Activated CD4-positive, alpha-beta T cell treated with anti-CD3 and anti-CD28 coated beads for 4 hours (primary cell): ENCODE data around the gene TENT4B.
"Not testable (repeated sequence)": the region's sequence is repeated elsewhere in the genome, so short reads cannot be mapped to it uniquely, and the experiment has no call there.

Source experiments
- DNase-seq, 2 donors: peaks; one replicate each; pipeline ENCODE4 v3.0.0-alpha.2; 2020

The TENT4B gene

DNA sequence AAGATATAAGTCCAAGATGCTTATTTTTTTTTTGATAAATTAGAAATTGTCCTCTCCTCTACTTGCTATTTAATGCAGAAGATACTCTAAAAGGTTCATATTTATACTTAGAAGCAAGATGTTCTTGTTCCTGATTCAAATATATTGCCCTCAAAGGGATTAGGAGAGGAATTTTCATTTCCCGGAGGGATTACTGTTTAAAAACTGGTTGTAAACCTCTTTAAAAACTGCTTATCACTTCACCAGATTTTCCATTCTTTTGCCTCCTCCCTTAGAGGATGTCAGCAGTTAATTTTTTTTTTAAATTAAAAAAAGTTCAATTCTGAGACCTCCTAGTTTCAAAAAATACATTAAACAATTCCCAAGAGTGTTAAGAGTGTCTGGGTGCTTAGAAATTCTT is 2.8 kb downstream of the TENT4B start:
- DNase-seq = no peak

DNA sequence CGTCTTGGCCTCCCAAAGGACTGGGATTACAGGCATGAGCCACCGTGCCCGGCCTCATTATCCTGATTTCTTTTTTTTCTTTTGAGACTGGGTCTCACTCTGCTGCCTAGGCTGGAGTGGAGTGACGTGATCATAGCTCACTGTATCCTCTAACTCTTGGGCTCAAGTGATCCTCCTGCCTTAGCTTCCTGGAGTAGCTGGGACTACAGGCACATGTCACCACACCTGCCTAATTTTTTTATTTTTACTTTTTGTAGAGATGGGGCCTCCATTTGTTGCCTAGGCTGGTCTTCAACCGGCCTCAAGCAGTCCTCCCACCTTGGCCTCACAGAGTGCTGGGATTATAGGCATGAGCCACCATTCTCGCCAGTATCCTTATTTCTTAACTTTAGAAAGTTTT is 3.5 kb downstream of the TENT4B start:
- no peak for DNase-seq

- DNase-seq = no peak
Observed at GRCh38 chr16:50160495-50161164, 7.5 kb downstream of the TENT4B start.

DNA sequence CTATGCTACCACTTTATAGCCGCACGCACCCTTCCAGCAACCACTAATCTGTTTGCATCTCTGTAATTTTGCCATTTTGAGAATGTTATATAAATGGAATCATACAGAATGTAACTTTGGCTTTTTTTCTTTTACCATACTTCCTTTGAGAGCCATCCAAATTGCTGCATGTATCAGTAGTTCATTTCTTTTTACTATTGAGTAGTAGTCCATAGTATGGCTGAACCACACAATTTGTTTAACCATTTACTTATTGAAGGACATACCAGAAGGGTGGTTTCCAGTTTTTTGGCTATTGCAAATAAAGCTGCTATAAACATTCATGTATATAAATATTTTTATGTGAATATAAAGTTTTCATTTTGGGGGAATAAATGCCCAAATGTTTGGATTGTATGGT is 8.8 kb downstream of the TENT4B start:
- DNase-seq = no peak

GRCh38 chr16:50165473-50165872 is 12.4 kb downstream of the TENT4B start:
- no peak for DNase-seq

GRCh38 chr16:50166511-50167500 is 13.7 kb downstream of the TENT4B start:
- DNase-seq = peak; percentile 17 to 28

- no peak for DNase-seq
Observed at GRCh38 chr16:50167556-50167955, 14.4 kb downstream of the TENT4B start.

DNA sequence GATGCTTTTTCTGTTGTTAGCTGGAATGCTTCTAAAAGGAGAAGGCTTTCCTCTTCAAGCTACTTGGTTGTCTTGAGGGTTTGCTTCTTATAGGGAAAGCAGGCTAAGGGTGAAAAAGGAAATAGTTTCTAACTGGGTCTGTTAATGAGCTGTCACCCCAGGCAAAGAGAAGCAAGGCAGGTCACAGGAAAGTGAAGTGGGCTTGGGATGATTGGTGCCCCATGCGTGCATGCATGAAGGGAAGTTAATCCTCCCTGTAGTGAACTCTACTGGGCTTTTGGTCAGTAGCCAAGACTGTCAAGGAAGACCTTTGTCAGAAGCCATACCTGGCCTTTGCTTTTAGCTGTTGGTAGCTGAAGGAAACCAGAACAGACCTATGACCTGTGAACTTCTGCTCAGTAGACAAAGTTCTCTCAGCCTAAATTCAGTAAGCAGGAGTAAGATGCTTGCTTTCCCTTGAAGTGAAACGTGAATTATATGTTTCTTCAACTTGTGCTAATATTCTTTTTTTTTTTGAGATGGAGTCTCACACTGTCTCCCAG is 16.5 kb downstream of the TENT4B start:
- no peak for DNase-seq

DNA sequence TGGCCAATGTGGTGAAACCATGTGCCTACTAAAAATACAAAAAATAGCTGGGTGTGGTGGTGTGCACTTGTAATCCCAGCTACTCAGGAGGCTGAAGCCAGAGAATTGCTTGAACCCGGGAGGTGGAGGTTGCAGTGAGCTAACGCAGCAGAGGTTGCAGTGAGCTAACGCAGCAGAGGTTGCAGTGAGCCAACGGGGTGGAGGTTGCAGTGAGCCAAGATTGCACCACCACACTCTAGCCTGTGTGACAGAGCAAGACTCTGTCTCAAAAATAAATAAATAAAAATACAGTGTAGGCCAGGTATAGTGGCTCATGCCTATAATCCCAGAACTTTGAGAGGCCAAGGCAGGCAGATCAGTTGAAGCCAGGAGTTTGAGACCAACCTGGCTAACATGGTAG is 18.7 kb downstream of the TENT4B start:
- DNase-seq = not testable (repeated sequence)

GRCh38 chr16:50172195-50172922 is 19.3 kb downstream of the TENT4B start:
- DNase-seq = no peak

DNA sequence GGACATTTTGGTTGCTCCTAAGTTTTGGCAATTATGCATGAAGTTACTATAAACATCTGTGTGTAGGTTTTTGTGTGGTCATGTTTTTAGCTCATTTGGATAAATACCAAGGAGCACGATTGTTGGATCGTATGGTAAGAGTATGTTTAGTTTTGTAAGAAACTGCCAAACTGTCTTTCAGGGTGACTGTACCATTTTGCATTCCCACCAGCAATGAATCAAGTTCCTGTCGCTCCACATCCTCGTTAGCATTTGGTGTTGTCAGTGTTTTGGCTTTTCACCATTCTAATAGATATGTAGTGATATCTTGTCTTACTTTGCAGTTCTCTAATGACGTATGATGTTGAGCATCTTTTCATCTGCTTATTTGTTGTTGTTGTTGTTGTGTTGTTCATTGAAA is 20.2 kb downstream of the TENT4B start:
- DNase-seq = no peak

DNA sequence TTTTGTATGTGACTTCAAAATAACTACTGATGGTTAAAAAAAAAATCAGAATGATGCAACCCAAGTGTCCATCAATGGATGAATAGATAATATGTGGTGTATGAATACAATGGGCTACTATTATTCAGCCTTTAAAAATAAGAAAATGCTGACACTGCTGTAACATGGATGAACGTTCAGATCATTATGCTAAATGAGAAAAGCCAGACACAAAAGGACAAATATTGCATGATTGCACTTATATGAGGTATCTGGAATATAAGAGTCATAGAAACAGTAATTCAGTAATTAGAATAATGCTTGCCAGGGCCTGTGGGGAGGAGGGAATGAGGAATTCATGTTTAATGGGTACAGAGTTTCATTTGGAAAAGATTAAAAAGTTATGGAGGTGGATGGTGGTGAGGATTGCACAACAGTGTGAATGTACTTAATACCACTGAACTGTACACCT is 25.4 kb downstream of the TENT4B start:
- no peak for DNase-seq

DNA sequence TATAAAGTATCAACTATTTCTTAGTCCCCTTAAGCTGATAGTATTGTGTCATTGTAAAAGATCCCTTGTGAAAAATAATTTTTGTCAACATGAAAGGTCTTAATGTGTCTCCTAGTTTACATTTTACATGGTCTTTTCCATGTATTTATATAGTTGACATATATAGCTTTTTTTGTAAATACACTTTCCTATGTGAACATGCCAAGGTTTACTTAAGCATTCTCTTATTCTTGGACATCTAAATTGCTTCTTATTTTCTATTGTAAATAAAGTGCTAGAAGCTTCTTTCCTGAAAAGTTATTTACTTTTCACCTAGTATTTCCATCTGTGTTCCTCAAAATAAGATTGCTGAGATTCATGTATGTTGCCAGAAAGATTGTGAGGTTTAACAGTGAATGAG is 29.3 kb downstream of the TENT4B start:
- DNase-seq = no peak

DNA sequence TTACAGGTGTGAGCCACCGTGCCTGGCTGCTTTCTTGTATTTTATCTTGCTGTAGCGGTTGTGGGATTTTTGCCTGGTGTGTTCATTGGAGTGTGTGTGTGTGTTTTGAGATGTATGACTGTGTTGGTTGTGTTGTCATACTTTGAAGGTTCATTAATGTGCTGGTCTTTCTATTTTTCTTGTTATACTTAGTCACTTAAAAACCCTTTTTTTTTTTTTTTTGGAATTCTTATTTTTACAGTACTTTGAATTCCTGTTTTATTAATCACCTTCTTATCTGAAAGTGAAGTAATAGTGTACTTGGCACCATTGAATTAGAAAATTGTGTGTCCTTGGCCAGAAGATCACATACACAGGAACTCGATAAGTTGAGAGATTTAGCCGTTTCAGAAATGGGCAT is 30.2 kb downstream of the TENT4B start:
- DNase-seq = no peak

GRCh38 chr16:50185005-50185505 is 31.9 kb downstream of the TENT4B start:
- no peak for DNase-seq

- no peak for DNase-seq
Observed at GRCh38 chr16:50188619-50189136, 35.6 kb downstream of the TENT4B start.

DNA sequence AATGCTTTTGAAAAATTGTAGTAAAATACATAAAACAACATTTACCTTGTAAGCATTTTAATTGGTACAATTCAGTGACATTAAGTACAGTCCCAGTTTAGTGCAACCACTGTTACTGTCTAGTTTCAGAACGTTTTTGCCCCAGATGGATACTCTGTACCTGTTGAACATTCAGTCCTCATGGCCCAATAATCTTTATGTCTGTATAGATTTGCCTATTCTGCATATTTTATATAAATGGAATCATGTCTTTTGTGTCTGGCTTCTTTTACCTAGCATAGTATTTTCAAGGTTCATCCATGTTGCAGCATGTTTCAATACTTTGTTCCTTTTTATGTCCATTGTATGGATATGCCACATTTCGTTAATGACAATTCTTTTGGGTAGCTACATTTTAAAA is 37.2 kb downstream of the TENT4B start:
- DNase-seq = no peak

GRCh38 chr16:50192386-50193050 is 39.4 kb downstream of the TENT4B start:
- DNase-seq = no peak

DNA sequence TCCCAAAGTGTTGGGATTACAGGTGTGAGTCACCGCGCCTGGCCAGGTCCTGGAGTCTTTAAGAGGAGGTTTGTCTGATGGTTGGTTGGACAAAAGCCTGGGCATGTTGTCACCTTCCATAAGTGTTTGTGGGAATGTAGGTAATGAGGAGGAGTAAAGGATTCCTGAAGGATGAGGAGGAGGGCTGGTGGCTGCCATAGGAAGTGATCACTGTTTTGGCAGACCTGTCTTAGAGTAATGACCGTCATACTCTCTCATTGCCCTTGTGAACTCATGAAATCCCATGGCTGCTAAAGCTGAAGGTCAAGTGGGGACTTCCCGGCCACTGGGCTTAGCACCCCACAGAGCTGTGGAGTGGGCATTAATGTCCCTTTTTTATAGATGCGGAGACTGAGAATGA is 40.5 kb downstream of the TENT4B start:
- no peak for DNase-seq

- no peak for DNase-seq
Observed at GRCh38 chr16:50195276-50195675, 42.2 kb downstream of the TENT4B start.

DNA sequence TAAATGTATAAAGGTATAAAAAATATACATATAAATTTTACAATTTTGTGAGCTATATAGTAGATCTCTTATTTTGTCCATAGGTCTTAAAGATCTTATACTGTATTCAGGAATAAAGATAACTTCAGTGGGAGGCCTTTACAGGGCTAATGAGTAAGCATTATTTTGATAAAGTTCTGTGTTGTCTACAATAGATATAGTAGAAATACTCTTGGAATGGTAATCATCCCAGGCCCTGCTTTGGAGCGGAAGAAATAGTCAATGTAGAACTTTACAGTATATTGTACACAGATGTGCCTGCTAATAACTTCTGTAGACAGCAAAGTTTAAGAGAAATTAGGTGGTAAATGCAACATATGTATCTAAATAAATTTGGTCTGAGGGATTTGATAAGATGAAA is 42.6 kb downstream of the TENT4B start:
- DNase-seq = no peak

GRCh38 chr16:50197582-50197981 is 44.5 kb downstream of the TENT4B start:
- no peak for DNase-seq
